EH (cell line): ENCODE measurements around the gene SERPINF2.
"Not testable (repeated sequence)": the region's sequence is repeated elsewhere in the genome, so short reads cannot be mapped to it uniquely, and the experiment has no call there.

Experiments used
- DNase-seq: peaks from one replicate; pipeline ENCODE4 v3.0.0-alpha.2; 2015; ENCODE audit warnings: low read depth

Gene SERPINF2

GRCh38 chr17:1789936-1790335, 47.3 kb downstream of the SERPINF2 start:
- DNase-seq, result no peak

DNA sequence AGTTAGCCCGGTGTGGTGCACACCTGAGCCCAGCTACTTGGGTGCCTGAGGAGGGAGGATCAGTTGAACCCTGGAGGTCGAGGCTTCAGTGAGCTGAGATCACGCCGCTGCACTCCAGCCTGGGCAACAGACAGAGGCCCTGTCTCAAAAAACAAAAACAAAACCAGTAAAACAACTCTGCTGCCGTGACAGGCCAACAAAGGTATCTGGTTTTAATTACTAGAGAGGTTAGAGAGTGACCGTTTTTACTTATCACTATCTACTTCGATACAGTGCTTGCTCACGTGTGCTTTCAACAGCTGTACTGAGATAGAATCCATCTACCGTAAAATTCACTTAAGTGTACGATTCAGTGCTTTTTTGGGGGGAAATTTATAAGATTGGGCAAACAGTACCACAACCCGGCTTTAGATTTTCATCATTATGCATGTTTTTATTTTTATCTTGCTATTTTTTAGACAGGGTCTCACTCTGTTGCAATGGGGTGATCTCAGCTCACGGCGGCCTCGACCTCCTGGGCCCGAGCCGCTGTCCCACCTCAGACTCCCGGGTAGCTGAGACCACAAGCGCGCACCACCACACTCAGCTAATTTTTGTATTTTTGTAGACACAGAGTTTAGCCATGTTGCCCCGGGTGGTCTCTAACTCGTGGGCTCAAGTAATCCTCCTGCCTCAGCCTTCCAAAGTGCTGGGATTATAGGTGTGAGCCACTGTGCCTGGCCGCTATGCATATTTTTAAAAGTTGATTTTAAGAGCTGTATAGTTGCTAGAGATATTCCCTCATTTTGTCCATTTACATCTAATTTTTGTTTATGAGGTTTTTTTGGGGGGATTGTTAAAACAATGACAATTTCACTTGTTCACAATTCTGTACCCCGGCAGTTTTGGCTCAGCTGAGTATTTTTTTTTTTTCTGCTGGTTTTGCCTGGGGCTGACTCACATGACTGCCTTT, 50.1 kb downstream of the SERPINF2 start:
- no peak for DNase-seq

DNA sequence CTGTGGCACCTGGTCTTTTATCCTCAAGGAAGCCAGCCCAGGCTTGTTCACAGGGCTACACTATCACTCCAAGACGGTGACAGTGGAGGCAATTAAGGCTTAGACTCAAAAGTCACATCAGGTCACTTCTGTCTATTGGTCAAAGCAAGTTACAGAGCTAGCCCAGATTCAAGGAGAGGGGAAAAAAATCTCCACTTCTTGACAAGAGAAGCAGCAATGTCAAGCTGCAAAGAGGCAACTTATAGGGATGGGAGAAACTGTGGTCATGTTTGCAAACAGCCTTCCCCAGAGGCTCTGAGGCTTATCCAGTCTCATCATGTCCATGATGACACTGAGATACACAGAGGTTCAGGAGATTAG, 50.8 kb downstream of the SERPINF2 start:
- DNase-seq, result no peak

- no peak for DNase-seq
These were observed 54.1 kb downstream of the SERPINF2 start for GRCh38 chr17:1796800-1797199.

GRCh38 chr17:1797323-1797722, 54.7 kb downstream of the SERPINF2 start:
- DNase-seq, result no peak

DNA sequence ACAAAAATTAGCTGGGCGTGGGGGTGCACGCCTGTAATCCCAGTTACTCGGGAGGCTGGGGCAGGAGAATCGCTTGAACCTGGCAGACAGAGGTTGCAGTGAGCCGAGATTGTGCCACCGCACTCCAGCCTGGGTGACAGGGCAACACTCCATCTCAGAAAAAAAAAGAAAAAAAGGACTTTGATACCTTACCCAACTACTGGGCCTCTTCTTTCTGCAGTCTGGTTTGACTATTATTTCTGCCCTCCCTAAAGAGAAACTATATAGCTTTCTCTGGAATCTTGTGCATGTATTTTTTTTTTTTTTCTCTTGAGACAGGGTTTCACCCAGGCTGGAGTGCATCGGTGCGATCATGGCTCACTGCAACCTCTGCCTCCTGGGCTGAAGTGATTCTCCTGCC, 55.2 kb downstream of the SERPINF2 start:
- DNase-seq, result not testable (repeated sequence)

DNA sequence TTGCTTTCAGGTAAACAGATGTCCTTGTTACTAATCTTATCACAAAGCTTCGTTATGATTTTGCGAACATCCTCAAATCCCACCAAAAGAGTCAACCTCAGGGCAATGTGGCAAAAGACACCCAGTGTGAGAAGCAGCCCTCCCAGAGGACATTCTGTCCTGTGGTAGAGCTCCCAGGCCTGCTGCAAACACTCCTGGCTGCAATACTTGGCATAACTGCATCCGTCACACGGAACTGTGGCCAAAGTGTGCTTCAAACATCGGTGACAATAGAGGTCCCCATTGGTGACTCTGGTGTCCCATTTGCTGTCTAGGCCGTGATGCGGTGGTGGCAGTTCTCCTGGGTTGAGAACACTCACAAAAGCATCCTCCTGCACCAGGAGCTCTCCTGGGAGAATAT, 57.6 kb downstream of the SERPINF2 start:
- no peak for DNase-seq

- no peak for DNase-seq
These were observed 58.0 kb downstream of the SERPINF2 start for GRCh38 chr17:1800712-1801111.

GRCh38 chr17:1802429-1802828, 59.8 kb downstream of the SERPINF2 start:
- DNase-seq, result no peak

GRCh38 chr17:1803280-1803679, 60.6 kb downstream of the SERPINF2 start:
- DNase-seq, result no peak
